ENCODE results near the gene CLINT1.
"Not testable (repeated sequence)": the region's sequence is repeated elsewhere in the genome, so short reads cannot be mapped to it uniquely, and the experiment has no call there.

Gene CLINT1

GRCh38 chr5:157888814-157889532, 30.0 kb upstream of the CLINT1 start:
- Histone ChIP-seq H3K36me3 (ENCODE audit: control insufficient read depth in 5 of 5, insufficient read depth in 5 of 5, low read length in 5 of 5) (no peaks in the 10 kb centered on the region), H3K9ac (ENCODE audit: low read length in 5 of 5) (no peak overlapping the region), H3K4me1 (ENCODE audit: control insufficient read depth in 5 of 5, insufficient read depth in 5 of 5, low read length in 5 of 5) (peaks cover 0 to 12% (median 3%) of the 10 kb centered on the region in 5 donors), H3K27me3 (ENCODE audit: control insufficient read depth in 5 of 5, insufficient read depth in 4 of 5, low read length in 5 of 5) (no peaks in the 10 kb centered on the region), H3K4me3 (ENCODE audit: low read depth in 1 of 5, low read length in 5 of 5) (no peak overlapping the region), H3K27ac (ENCODE audit: low read depth, low read length) (no peak overlapping the region), H3K9me3 (ENCODE audit: control insufficient read depth in 5 of 5, low read length in 5 of 5) (no peaks in the 10 kb centered on the region)

GRCh38 chr5:157886796-157887380, 27.9 kb upstream of the CLINT1 start:
- Histone ChIP-seq H3K27me3 (ENCODE audit: control insufficient read depth in 5 of 5, insufficient read depth in 4 of 5, low read length in 5 of 5) (no peaks in the 10 kb centered on the region), H3K9me3 (ENCODE audit: control insufficient read depth in 5 of 5, low read length in 5 of 5) (no peaks in the 10 kb centered on the region), H3K27ac (ENCODE audit: low read depth, low read length) (no peak overlapping the region), H3K9ac (ENCODE audit: low read length in 5 of 5) (no peak overlapping the region), H3K36me3 (ENCODE audit: control insufficient read depth in 5 of 5, insufficient read depth in 5 of 5, low read length in 5 of 5) (no peaks in the 10 kb centered on the region), H3K4me3 (ENCODE audit: low read depth in 1 of 5, low read length in 5 of 5) (no peak overlapping the region), H3K4me1 (ENCODE audit: control insufficient read depth in 5 of 5, insufficient read depth in 5 of 5, low read length in 5 of 5) (peaks cover 0 to 12% (median 3%) of the 10 kb centered on the region in 5 donors)

- not testable (repeated sequence) for H3K36me3 ChIP-seq (ENCODE audit: control insufficient read depth in 5 of 5, insufficient read depth in 5 of 5, low read length in 5 of 5); H3K9ac ChIP-seq (ENCODE audit: low read length in 5 of 5); H3K4me3 ChIP-seq (ENCODE audit: low read depth in 1 of 5, low read length in 5 of 5); H3K9me3 ChIP-seq (ENCODE audit: control insufficient read depth in 5 of 5, low read length in 5 of 5); H3K27ac ChIP-seq (ENCODE audit: low read depth, low read length); H3K27me3 ChIP-seq (ENCODE audit: control insufficient read depth in 5 of 5, insufficient read depth in 4 of 5, low read length in 5 of 5)
- H3K4me1 ChIP-seq (ENCODE audit: control insufficient read depth in 5 of 5, insufficient read depth in 5 of 5, low read length in 5 of 5): peaks cover 0 to 12% (median 3%) of the 10 kb centered on the region in 5 donors
These were observed 26.1 kb upstream of the CLINT1 start for GRCh38 chr5:157885051-157885450.

- H3K36me3 ChIP-seq (ENCODE audit: control insufficient read depth in 5 of 5, insufficient read depth in 5 of 5, low read length in 5 of 5); H3K27ac ChIP-seq (ENCODE audit: low read depth, low read length); H3K9ac ChIP-seq (ENCODE audit: low read length in 5 of 5); H3K27me3 ChIP-seq (ENCODE audit: control insufficient read depth in 5 of 5, insufficient read depth in 4 of 5, low read length in 5 of 5); H3K4me1 ChIP-seq (ENCODE audit: control insufficient read depth in 5 of 5, insufficient read depth in 5 of 5, low read length in 5 of 5); H3K4me3 ChIP-seq (ENCODE audit: low read depth in 1 of 5, low read length in 5 of 5); H3K9me3 ChIP-seq (ENCODE audit: control insufficient read depth in 5 of 5, low read length in 5 of 5): not testable (repeated sequence)
These were observed 22.6 kb upstream of the CLINT1 start for GRCh38 chr5:157881498-157881897.

- Histone ChIP-seq H3K9me3 (ENCODE audit: control insufficient read depth in 5 of 5, low read length in 5 of 5) (no peaks in the 10 kb centered on the region), H3K4me1 (ENCODE audit: control insufficient read depth in 5 of 5, insufficient read depth in 5 of 5, low read length in 5 of 5) (no peaks in the 10 kb centered on the region), H3K27ac (ENCODE audit: low read depth, low read length) (no peak overlapping the region), H3K9ac (ENCODE audit: low read length in 5 of 5) (no peak overlapping the region), H3K27me3 (ENCODE audit: control insufficient read depth in 5 of 5, insufficient read depth in 4 of 5, low read length in 5 of 5) (no peaks in the 10 kb centered on the region), H3K4me3 (ENCODE audit: low read depth in 1 of 5, low read length in 5 of 5) (no peak overlapping the region), H3K36me3 (ENCODE audit: control insufficient read depth in 5 of 5, insufficient read depth in 5 of 5, low read length in 5 of 5) (no peaks in the 10 kb centered on the region)
These were observed 18.9 kb upstream of the CLINT1 start for GRCh38 chr5:157877821-157878220.

GRCh38 chr5:157874861-157875260, 15.9 kb upstream of the CLINT1 start:
- Histone ChIP-seq H3K9me3 (ENCODE audit: control insufficient read depth in 5 of 5, low read length in 5 of 5) (no peaks in the 10 kb centered on the region), H3K27ac (ENCODE audit: low read depth, low read length) (no peak overlapping the region), H3K9ac (ENCODE audit: low read length in 5 of 5) (no peak overlapping the region), H3K27me3 (ENCODE audit: control insufficient read depth in 5 of 5, insufficient read depth in 4 of 5, low read length in 5 of 5) (no peaks in the 10 kb centered on the region), H3K4me1 (ENCODE audit: control insufficient read depth in 5 of 5, insufficient read depth in 5 of 5, low read length in 5 of 5) (no peaks in the 10 kb centered on the region), H3K36me3 (ENCODE audit: control insufficient read depth in 5 of 5, insufficient read depth in 5 of 5, low read length in 5 of 5) (no peaks in the 10 kb centered on the region), H3K4me3 (ENCODE audit: low read depth in 1 of 5, low read length in 5 of 5) (no peak overlapping the region)

- Histone ChIP-seq H3K4me1 (ENCODE audit: control insufficient read depth in 5 of 5, insufficient read depth in 5 of 5, low read length in 5 of 5) (peaks cover 0 to 9% (median 7%) of the 10 kb centered on the region in 5 donors), H3K4me3 (ENCODE audit: low read depth in 1 of 5, low read length in 5 of 5) (no peak overlapping the region)
These were observed 12.2 kb upstream of the CLINT1 start for GRCh38 chr5:157870837-157871834.

GRCh38 chr5:157867751-157868387, 8.9 kb upstream of the CLINT1 start:
- no peak overlapping the region for H3K27ac ChIP-seq (ENCODE audit: low read depth, low read length)
- no peaks in the 10 kb centered on the region for H3K36me3 ChIP-seq (ENCODE audit: control insufficient read depth in 5 of 5, insufficient read depth in 5 of 5, low read length in 5 of 5)
- H3K9ac ChIP-seq (ENCODE audit: low read length in 5 of 5): no peak overlapping the region
- H3K27me3 ChIP-seq (ENCODE audit: control insufficient read depth in 5 of 5, insufficient read depth in 4 of 5, low read length in 5 of 5): no peaks in the 10 kb centered on the region
- H3K9me3 ChIP-seq (ENCODE audit: control insufficient read depth in 5 of 5, low read length in 5 of 5): no peaks in the 10 kb centered on the region
- no peak overlapping the region for H3K4me3 ChIP-seq (ENCODE audit: low read depth in 1 of 5, low read length in 5 of 5)
- peaks cover 0 to 9% (median 7%) of the 10 kb centered on the region in 5 donors for H3K4me1 ChIP-seq (ENCODE audit: control insufficient read depth in 5 of 5, insufficient read depth in 5 of 5, low read length in 5 of 5)

More at GRCh38 chr5:157870837-157871834, 12.2 kb upstream of the CLINT1 start:
- Histone ChIP-seq H3K27ac (ENCODE audit: low read depth, low read length) (no peak overlapping the region), H3K36me3 (ENCODE audit: control insufficient read depth in 5 of 5, insufficient read depth in 5 of 5, low read length in 5 of 5) (no peaks in the 10 kb centered on the region), H3K9ac (ENCODE audit: low read length in 5 of 5) (no peak overlapping the region), H3K9me3 (ENCODE audit: control insufficient read depth in 5 of 5, low read length in 5 of 5) (no peaks in the 10 kb centered on the region), H3K27me3 (ENCODE audit: control insufficient read depth in 5 of 5, insufficient read depth in 4 of 5, low read length in 5 of 5) (no peaks in the 10 kb centered on the region)

- Histone ChIP-seq H3K9ac (ENCODE audit: low read length in 5 of 5) (no peak overlapping the region), H3K27me3 (ENCODE audit: control insufficient read depth in 5 of 5, insufficient read depth in 4 of 5, low read length in 5 of 5) (no peaks in the 10 kb centered on the region), H3K4me3 (ENCODE audit: low read depth in 1 of 5, low read length in 5 of 5) (no peak overlapping the region), H3K36me3 (ENCODE audit: control insufficient read depth in 5 of 5, insufficient read depth in 5 of 5, low read length in 5 of 5) (no peaks in the 10 kb centered on the region), H3K9me3 (ENCODE audit: control insufficient read depth in 5 of 5, low read length in 5 of 5) (no peaks in the 10 kb centered on the region), H3K27ac (ENCODE audit: low read depth, low read length) (no peak overlapping the region), H3K4me1 (ENCODE audit: control insufficient read depth in 5 of 5, insufficient read depth in 5 of 5, low read length in 5 of 5) (peaks cover 0 to 9% (median 7%) of the 10 kb centered on the region in 5 donors)
These were observed 7.6 kb upstream of the CLINT1 start for GRCh38 chr5:157866536-157866935.

Measured in subcutaneous abdominal adipose tissue (tissue), 5 donors.